B cell (primary cell): ENCODE data around the gene S100A9. TPM values are rescaled to one million over a fixed set of nuclear protein-coding genes. Genes with fewer than 3 reads are reported as not detected.
A peak's percentile ranks its signal among the peaks of the same experiment; 100 is the strongest.

Source experiments
- ATAC-seq: fragments of 200-7000 bp; cut with Tn5 transposase; one replicate; pipeline ENCODE4 v1.10.0; 2021; ENCODE audit warnings: low read depth, mild to moderate bottlenecking, moderate number of reproducible peaks, moderate library complexity
- CTCF ChIA-PET: fragments of 350-600 bp; sonication (Branson Sonifier 250); formaldehyde crosslinking; loops from one replicate; lab custom pipeline; 2021; ENCODE audit warnings: antibody characterized with exemption, inconsistent platforms; lab: Charles Lee
- POLR2A ChIA-PET: fragments of 350-600 bp; sonication (Branson Sonifier 250); formaldehyde crosslinking; loops from one replicate; lab custom pipeline; 2021; ENCODE audit warnings: antibody characterized with exemption; lab: Charles Lee
- DNase-seq: peaks from one replicate; pipeline ENCODE4 v3.0.0; 2013
- H2AFZ ChIP-seq: 2 replicates; pipeline ENCODE4 v1.6.1; 2012; ENCODE audit warnings: mild to moderate bottlenecking, low read depth, low read length; ENCODE audit not compliant: insufficient read depth, poor library complexity, severe bottlenecking
- H3K27ac ChIP-seq, 2 donors: 1 replicate in 1 of 2; 2 replicates in 1 of 2; pipeline ENCODE4 v1.5.1; 2012 to 2013; ENCODE audit warnings: low read length in 2 of 2, mild to moderate bottlenecking in 2 of 2, moderate library complexity in 1 of 2
- H3K27me3 ChIP-seq, 4 experiments: fragments of 200-600 bp in 1 of 4; sonication (generic) in 1 of 4; replicated peaks in 1 of 4; 1 replicate in 2 of 4; 2 replicates in 2 of 4; pipeline versions ENCODE4 v1.6.1 to v1.7.0; 2013 to 2016; ENCODE audit warnings: low read length in 3 of 4, mild to moderate bottlenecking in 2 of 4, mixed read lengths in 1 of 4, moderate library complexity in 1 of 4; ENCODE audit not compliant: insufficient read depth in 4 of 4, control insufficient read depth in 3 of 4; ENCODE audit errors: control extremely low read depth in 1 of 4
- H3K36me3 ChIP-seq, 2 experiments: replicated peaks in 1 of 2; 1 replicate in 1 of 2; 2 replicates in 1 of 2; pipeline versions ENCODE4 v1.6.1 to v1.7.1; 2013; ENCODE audit warnings: low read length in 1 of 2; ENCODE audit not compliant: insufficient read depth in 2 of 2, control insufficient read depth in 1 of 2; ENCODE audit errors: control extremely low read depth in 1 of 2, extremely low read depth in 1 of 2
- H3K4me1 ChIP-seq, 2 donors: fragments of 200-600 bp in 1 of 2; sonication (generic) in 1 of 2; 1 replicate in 1 of 2; 2 replicates in 1 of 2; pipeline versions ENCODE4 v1.5.1 to v1.6.1; 2013 to 2017; ENCODE audit warnings: low read length in 2 of 2; ENCODE audit not compliant: control insufficient read depth in 2 of 2, insufficient read depth in 2 of 2
- H3K4me2 ChIP-seq: replicated peaks from 2 replicates; pipeline ENCODE3; 2012; ENCODE audit warnings: mild to moderate bottlenecking, low read depth, low read length; ENCODE audit not compliant: poor library complexity, severe bottlenecking
- H3K4me3 ChIP-seq, 5 experiments: fragments of 200-600 bp in 1 of 5; sonication (generic) in 1 of 5; 1 replicate in 3 of 5; 2 replicates in 2 of 5; pipeline versions ENCODE4 v1.5.1 to v1.7.0; 2011 to 2016; ENCODE audit warnings: low read length in 4 of 5, mild to moderate bottlenecking in 4 of 5, low read depth in 2 of 5, control low read depth in 1 of 5, moderate library complexity in 1 of 5; ENCODE audit not compliant: insufficient read depth in 1 of 5; ENCODE audit errors: control extremely low read depth in 1 of 5, extremely low read depth in 1 of 5
- H3K79me2 ChIP-seq: fragments of 200-600 bp; sonication (generic); one replicate; pipeline ENCODE4 v1.6.0; 2016; ENCODE audit warnings: low read length; ENCODE audit not compliant: control insufficient read depth, insufficient read depth
- H3K9ac ChIP-seq: fragments of 200-600 bp; sonication (generic); 2 replicates; pipeline ENCODE4 v1.6.1; 2017; ENCODE audit warnings: mild to moderate bottlenecking, low read length, moderate library complexity
- H3K9me3 ChIP-seq, 3 donors: one replicate each; pipeline versions ENCODE4 v1.6.1 to v1.7.1; 2013; ENCODE audit warnings: low read length in 2 of 3; ENCODE audit not compliant: control insufficient read depth in 2 of 3, insufficient read depth in 1 of 3; ENCODE audit errors: control extremely low read depth in 1 of 3
- H4K20me1 ChIP-seq: 2 replicates; pipeline ENCODE4 v1.6.0; 2012; ENCODE audit warnings: mild to moderate bottlenecking, low read length; ENCODE audit not compliant: insufficient read depth, control insufficient read depth, poor library complexity, severe bottlenecking
- H3K27ac Mint-ChIP-seq: one replicate; pipeline ENCODE4 v1.8.0; 2021; ENCODE audit warnings: mixed read lengths
- H3K27me3 Mint-ChIP-seq: one replicate; pipeline ENCODE4 v1.8.0; 2021; ENCODE audit warnings: mixed read lengths
- H3K4me1 Mint-ChIP-seq: one replicate; pipeline ENCODE4 v1.8.0; 2021; ENCODE audit warnings: mixed read lengths
- H3K4me3 Mint-ChIP-seq: one replicate; pipeline ENCODE4 v1.8.0; 2021; ENCODE audit warnings: mixed read lengths
- H3K9me3 Mint-ChIP-seq: one replicate; pipeline ENCODE4 v1.8.0; 2022; ENCODE audit warnings: mixed read lengths; ENCODE audit not compliant: insufficient read depth
- CTCF ChIP-seq: fragments of 200-600 bp; IDR thresholded peaks from one replicate; pipeline ENCODE4 v1.8.0; 2022; ENCODE audit warnings: antibody characterized with exemption, mild to moderate bottlenecking
- EZH2 ChIP-seq: IDR thresholded peaks from 2 replicates; pipeline ENCODE4 v1.6.1; 2012; ENCODE audit warnings: borderline replicate concordance, low read depth, mild to moderate bottlenecking, moderate library complexity, low read length; ENCODE audit not compliant: insufficient read depth, poor library complexity, severe bottlenecking
- WGBS: methylation state at CpG from one replicate; pipeline ENCODE4 v1.1.5; 2013; ENCODE audit warnings: missing lambda C conversion rate; ENCODE audit not compliant: insufficient coverage; 5-methylcytosine and 5-hydroxymethylcytosine counted together
- intact Hi-C: fragments of 100-400 bp; cut with micrococcal nuclease; formaldehyde crosslinking; loops from one replicate; pipeline ENCODE4 v1.10.0; 2022
- polyA plus RNA-seq: library from polyadenylated mRNA; depleted of rRNA; stranded (reverse); fragments of >200 nt; gene quantifications from 2 replicates; pipeline ENCODE4 v1.2.3, GENCODE V29; 2012
- total RNA-seq, 2 donors: library from RNA; stranded (reverse); fragments of 120-200 nt in 1 of 2; gene quantifications; 1 replicate in 1 of 2; 2 replicates in 1 of 2; pipeline versions ENCODE4 v1.2.3 to v1.2.4, GENCODE V29; 2013 to 2022

Gene S100A9
- total and polyA plus RNA-seq, 2 donors (not counting 1 experiment from before 2014, with no cell fraction given) = 4.2 to 66.6 TPM

GRCh38 chr1:153389401-153389800, 31.7 kb downstream of the S100A9 start:
- Mint-ChIP-seq H3K4me1 (no peaks in the 10 kb centered on the region), H3K27me3 (peaks cover 29% of the 10 kb centered on the region), H3K4me3 (no peak overlapping the region), H3K9me3 (no peaks in the 10 kb centered on the region), H3K27ac (no peak overlapping the region)
- Histone ChIP-seq H3K9ac (no peak overlapping the region), H3K36me3 (no peaks in the 10 kb centered on the region), H3K9me3 (no peaks in the 10 kb centered on the region), H3K79me2 (no peaks in the 10 kb centered on the region), H3K27me3 (peaks cover 0 to 7% (median 0%) of the 10 kb centered on the region in 4 experiments), H3K27ac (no peak overlapping the region), H2AFZ (no peak overlapping the region), H4K20me1 (no peaks in the 10 kb centered on the region), H3K4me2 (no peak overlapping the region), H3K4me1 (no peaks in the 10 kb centered on the region), H3K4me3 (peak overlapping the region in 1 of 5 experiments; percentile 56)
- ChIA-PET CTCF (no interaction called here), POLR2A (no interaction called here)
- no CpG with 5 or more reads among the region's 1 CpG for WGBS
- TF ChIP-seq EZH2 (no peak), CTCF (no peak)
- DNase-seq (no peak), ATAC-seq (no peak)
- intact Hi-C loops = no loop called here

GRCh38 chr1:153389973-153390879, 32.6 kb downstream of the S100A9 start:
- Mint-ChIP-seq H3K27me3 (peaks cover 31% of the 10 kb centered on the region), H3K4me1 (no peaks in the 10 kb centered on the region), H3K4me3 (no peak overlapping the region), H3K27ac (no peak overlapping the region), H3K9me3 (no peaks in the 10 kb centered on the region)
- no peaks in the 10 kb centered on the region for H3K4me1 ChIP-seq
- no peak overlapping the region for H3K4me2 ChIP-seq
- H4K20me1 ChIP-seq = no peaks in the 10 kb centered on the region
- peaks cover 0 to 4% (median 0%) of the 10 kb centered on the region in 4 experiments for H3K27me3 ChIP-seq
- peak overlapping the region in 1 of 5 experiments; percentile 56 for H3K4me3 ChIP-seq
- no peaks in the 10 kb centered on the region for H3K9me3 ChIP-seq
- DNase-seq (no peak), ATAC-seq (no peak)
- H3K9ac ChIP-seq = no peak overlapping the region
- H2AFZ ChIP-seq = no peak overlapping the region
- H3K27ac ChIP-seq = no peak overlapping the region
- ChIA-PET POLR2A (no interaction called here), CTCF (no interaction called here)
- no peak for TF ChIP-seq EZH2
- TF ChIP-seq CTCF = no peak
- no peaks in the 10 kb centered on the region for H3K36me3 ChIP-seq
- H3K79me2 ChIP-seq = no peaks in the 10 kb centered on the region
- intact Hi-C loops = no loop called here
- 84% methylated on average over 7 of the region's 17 CpGs for WGBS
